A673 (cell line): ENCODE measurements around the gene HSPB1. TPM values are rescaled to one million over a fixed set of nuclear protein-coding genes. Genes with fewer than 3 reads are reported as not detected.

Experiments
- BruUV-seq: library from RNA; stranded (reverse); fragments of 400-500 nt; replicated peaks from 2 replicates; lab custom pipeline; 2021; lab: Mats Ljungman, UMichigan
- CTCF ChIA-PET: fragments of 300-600 bp; sonication (Branson Sonifier 250); formaldehyde crosslinking; loops from one replicate; lab custom pipeline; 2022; ENCODE audit warnings: antibody characterized with exemption; lab: Charles Lee
- POLR2A ChIA-PET: fragments of 300-600 bp; sonication (Branson Sonifier 250); formaldehyde crosslinking; loops from one replicate; lab custom pipeline; 2022; ENCODE audit warnings: antibody characterized with exemption; ENCODE audit not compliant: low non-redundant PET; lab: Charles Lee
- DNase-seq: peaks from one replicate; pipeline ENCODE4 v3.0.0-alpha.2; 2015; ENCODE audit warnings: low spot score
- H3K27ac ChIP-seq: fragments of 200-600 bp; sonication (generic); 2 replicates; pipeline ENCODE4 v1.5.1; 2016; ENCODE audit warnings: mixed run types, low read depth, mild to moderate bottlenecking, mixed read lengths, antibody characterized with exemption, low read length; ENCODE audit not compliant: poor library complexity, severe bottlenecking
- H3K27me3 ChIP-seq: fragments of 200-600 bp; sonication (generic); replicated peaks from 2 replicates; pipeline ENCODE4 v1.6.1; 2017; ENCODE audit warnings: mixed run types, low read depth, mild to moderate bottlenecking, mixed read lengths, antibody characterized with exemption, low read length; ENCODE audit not compliant: insufficient read depth, poor library complexity
- H3K36me3 ChIP-seq: fragments of 200-600 bp; sonication (generic); 2 replicates; pipeline ENCODE4 v1.6.1; 2016; ENCODE audit warnings: mixed run types, mild to moderate bottlenecking, mixed read lengths, antibody characterized with exemption, low read length; ENCODE audit not compliant: insufficient read depth, poor library complexity, severe bottlenecking
- H3K4me1 ChIP-seq: fragments of 200-600 bp; sonication (generic); 2 replicates; pipeline ENCODE4 v1.6.1; 2017; ENCODE audit warnings: mixed run types, mild to moderate bottlenecking, mixed read lengths, antibody characterized with exemption, low read length; ENCODE audit not compliant: insufficient read depth, poor library complexity, severe bottlenecking
- H3K4me3 ChIP-seq: fragments of 200-600 bp; sonication (generic); 2 replicates; pipeline ENCODE4 v1.5.1; 2016; ENCODE audit warnings: low read depth, mixed run types, mild to moderate bottlenecking, mixed read lengths, low read length; ENCODE audit not compliant: poor library complexity, severe bottlenecking
- H3K9me3 ChIP-seq: fragments of 200-600 bp; sonication (generic); 2 replicates; pipeline ENCODE4 v1.6.1; 2016; ENCODE audit warnings: mixed run types, low read depth, mild to moderate bottlenecking, mixed read lengths, antibody characterized with exemption, low read length; ENCODE audit not compliant: poor library complexity, severe bottlenecking
- EZH2 ChIP-seq: fragments of 200-600 bp; sonication (generic); IDR thresholded peaks from 2 replicates; pipeline ENCODE4 v1.6.1; 2017; ENCODE audit warnings: borderline replicate concordance, low read depth, mild to moderate bottlenecking, mixed read lengths, antibody characterized with exemption, low read length; ENCODE audit not compliant: poor library complexity, severe bottlenecking
- intact Hi-C: fragments of 100-400 bp; cut with micrococcal nuclease; formaldehyde crosslinking; loops from one replicate; pipeline ENCODE4 v1.10.0; 2022; ENCODE audit not compliant: unreplicated experiment
- total RNA-seq: library from RNA; stranded (reverse); gene quantifications from 2 replicates; pipeline ENCODE4 v1.2.3, GENCODE V29; 2021
- TF ChIP-seq, protein P1 (sequence below): fragments of 300-800, 200-600 bp; sonication (generic); conservative IDR thresholded peaks from 2 replicates; pipeline ENCODE4 v1.5.1; 2017; ENCODE audit warnings: low read depth, mild to moderate bottlenecking, antibody characterized with exemption, low read length, moderate library complexity, mixed read lengths

The HSPB1 gene
- total RNA-seq, 1 experiment from 2014 or later, result 354 TPM

DNA sequence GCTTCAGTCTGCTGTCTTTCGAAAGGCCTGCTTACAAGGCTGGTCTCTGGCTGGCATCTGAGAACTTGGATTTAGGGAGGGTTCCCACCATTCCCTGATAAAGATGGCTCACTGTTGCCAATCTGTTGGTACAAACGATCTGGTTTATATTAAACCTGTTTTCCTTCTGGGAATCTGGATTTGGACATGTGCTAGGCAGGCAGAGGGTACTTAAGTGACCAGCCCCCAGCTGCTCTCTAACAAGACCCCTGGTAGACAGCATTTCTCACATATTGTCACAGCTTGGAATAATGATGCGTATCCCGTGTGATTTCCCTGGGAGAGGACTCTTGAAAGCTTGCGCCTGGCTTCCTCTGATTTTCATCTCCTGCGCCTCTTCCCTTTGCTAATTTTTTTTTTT lies 34.7 kb downstream of the HSPB1 start:
- BruUV-seq, result no TSS peak
- TF ChIP-seq, protein P1, sequence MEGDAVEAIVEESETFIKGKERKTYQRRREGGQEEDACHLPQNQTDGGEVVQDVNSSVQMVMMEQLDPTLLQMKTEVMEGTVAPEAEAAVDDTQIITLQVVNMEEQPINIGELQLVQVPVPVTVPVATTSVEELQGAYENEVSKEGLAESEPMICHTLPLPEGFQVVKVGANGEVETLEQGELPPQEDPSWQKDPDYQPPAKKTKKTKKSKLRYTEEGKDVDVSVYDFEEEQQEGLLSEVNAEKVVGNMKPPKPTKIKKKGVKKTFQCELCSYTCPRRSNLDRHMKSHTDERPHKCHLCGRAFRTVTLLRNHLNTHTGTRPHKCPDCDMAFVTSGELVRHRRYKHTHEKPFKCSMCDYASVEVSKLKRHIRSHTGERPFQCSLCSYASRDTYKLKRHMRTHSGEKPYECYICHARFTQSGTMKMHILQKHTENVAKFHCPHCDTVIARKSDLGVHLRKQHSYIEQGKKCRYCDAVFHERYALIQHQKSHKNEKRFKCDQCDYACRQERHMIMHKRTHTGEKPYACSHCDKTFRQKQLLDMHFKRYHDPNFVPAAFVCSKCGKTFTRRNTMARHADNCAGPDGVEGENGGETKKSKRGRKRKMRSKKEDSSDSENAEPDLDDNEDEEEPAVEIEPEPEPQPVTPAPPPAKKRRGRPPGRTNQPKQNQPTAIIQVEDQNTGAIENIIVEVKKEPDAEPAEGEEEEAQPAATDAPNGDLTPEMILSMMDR, result no peak
- TF ChIP-seq EZH2, result no peak
- Histone ChIP-seq H3K27ac (peak overlapping the region; percentile 12), H3K36me3 (peaks cover 18% of the 10 kb centered on the region), H3K4me3 (no peak overlapping the region), H3K9me3 (no peaks in the 10 kb centered on the region), H3K4me1 (peaks cover 27% of the 10 kb centered on the region), H3K27me3 (no peaks in the 10 kb centered on the region)
- ChIA-PET POLR2A (no interaction called here), CTCF (no interaction called here)
- intact Hi-C loops, result no loop called here
- no peak for DNase-seq

DNA sequence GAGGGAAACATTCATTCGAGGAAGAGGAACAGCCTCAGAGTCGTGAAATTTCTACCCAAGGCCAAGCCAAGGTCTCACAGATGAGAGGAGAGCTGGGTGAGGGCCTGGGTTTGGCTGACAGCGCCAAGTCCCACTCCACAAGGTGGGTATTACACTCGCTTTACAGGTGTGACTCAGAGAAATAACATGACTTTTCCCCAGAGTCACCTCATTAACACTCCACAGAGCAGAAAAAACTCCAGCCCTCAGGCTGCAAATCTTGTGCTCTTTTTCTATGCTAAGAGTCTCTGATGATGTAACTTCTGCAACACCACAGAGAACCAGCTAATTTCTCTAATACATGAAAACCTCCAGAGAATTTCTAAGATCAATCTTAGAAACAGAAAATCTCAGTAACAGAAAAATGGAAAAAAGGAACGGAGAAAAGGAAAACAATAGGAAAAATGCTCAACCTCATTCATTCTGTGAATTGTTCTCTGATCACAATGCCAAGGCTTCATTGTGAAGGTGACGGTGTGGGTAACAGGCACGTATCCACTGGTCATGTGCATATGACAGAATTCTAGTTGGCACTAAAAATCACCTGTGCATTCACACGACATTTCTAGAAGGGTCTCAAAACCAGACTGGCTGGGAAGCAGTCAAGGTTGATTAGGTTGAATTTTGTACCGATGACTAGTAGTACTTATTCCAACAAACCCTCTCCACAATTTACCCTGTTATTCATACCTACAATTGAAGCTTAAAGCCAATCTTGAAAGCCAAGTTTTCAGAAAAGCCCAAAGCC lies 36.0 kb downstream of the HSPB1 start:
- CTCF ChIA-PET, result no interaction called here
- BruUV-seq, result no TSS peak
- H3K4me3 ChIP-seq, result no peak overlapping the region
- H3K4me1 ChIP-seq, result peaks cover 27% of the 10 kb centered on the region
- no peak for DNase-seq
- peaks cover 31% of the 10 kb centered on the region for H3K36me3 ChIP-seq
- POLR2A ChIA-PET, result no interaction called here
- TF ChIP-seq, protein P1, result no peak
- no peak for TF ChIP-seq EZH2
- H3K27me3 ChIP-seq, result no peaks in the 10 kb centered on the region
- H3K9me3 ChIP-seq, result no peaks in the 10 kb centered on the region
- peak overlapping the region; percentile 47 for H3K27ac ChIP-seq
- intact Hi-C loops, result no loop called here

DNA sequence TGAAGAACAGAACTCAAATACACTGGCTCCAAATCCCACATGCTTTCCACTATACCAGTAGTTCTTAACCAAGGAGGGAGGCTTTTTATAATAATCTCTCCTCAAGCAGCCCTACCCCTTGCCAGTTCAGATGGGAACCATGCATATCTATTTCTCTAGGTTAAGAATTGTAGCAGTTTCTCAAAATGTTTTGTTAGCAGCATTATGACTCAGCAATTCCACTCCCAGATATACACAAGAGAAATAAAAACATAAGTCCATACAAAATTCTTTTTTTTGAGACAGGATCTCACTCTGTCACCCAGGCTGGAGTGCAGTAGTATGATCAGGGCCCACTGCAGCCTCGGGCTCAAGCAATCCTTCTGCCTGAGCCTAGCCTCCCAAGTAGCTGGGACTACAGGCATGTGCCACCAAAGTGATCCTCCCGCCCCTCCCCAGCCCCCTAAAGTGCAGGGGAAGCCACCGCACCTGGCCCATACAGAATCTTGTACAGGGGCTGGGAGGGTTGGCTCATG lies 38.2 kb downstream of the HSPB1 start:
- H3K27me3 ChIP-seq, result no peaks in the 10 kb centered on the region
- peak overlapping the region; percentile 59 for H3K27ac ChIP-seq
- peaks cover 51% of the 10 kb centered on the region for H3K36me3 ChIP-seq
- no peaks in the 10 kb centered on the region for H3K9me3 ChIP-seq
- no peak overlapping the region for H3K4me3 ChIP-seq
- BruUV-seq, result no TSS peak
- intact Hi-C loops, result no loop called here
- H3K4me1 ChIP-seq, result peaks cover 24% of the 10 kb centered on the region
- no peak for TF ChIP-seq EZH2
- TF ChIP-seq, protein P1, result no peak
- no peak for DNase-seq
- POLR2A ChIA-PET, result no interaction called here
- CTCF ChIA-PET, result no interaction called here
